Colonic mucosa (tissue), 4 donors: Measurements from ENCODE around the gene CPXM1. TPM values are rescaled to one million over a fixed set of nuclear protein-coding genes. Genes with fewer than 3 reads are reported as not detected.

Experiments
- DNase-seq: peaks from one replicate; pipeline ENCODE4 v3.0.0-alpha.2; 2020
- H3K27ac ChIP-seq: fragments of 200-600 bp; one replicate; pipeline ENCODE4 v1.8.0; 2021
- H3K27me3 ChIP-seq: fragments of 200-600 bp; one replicate; pipeline ENCODE4 v1.8.0; 2021
- H3K36me3 ChIP-seq: fragments of 200-600 bp; one replicate; pipeline ENCODE4 v1.8.0; 2021
- H3K4me1 ChIP-seq: fragments of 200-600 bp; one replicate; pipeline ENCODE4 v1.8.0; 2021; ENCODE audit warnings: mild to moderate bottlenecking
- H3K4me3 ChIP-seq: fragments of 200-600 bp; one replicate; pipeline ENCODE4 v1.8.0; 2021
- H3K9ac ChIP-seq, 2 donors: one replicate each; pipeline ENCODE4 v1.7.0; 2013; ENCODE audit warnings: control low read depth in 2 of 2, low read depth in 2 of 2, low read length in 2 of 2
- H3K9me3 ChIP-seq: fragments of 200-600 bp; one replicate; pipeline ENCODE4 v1.8.0; 2021
- intact Hi-C: fragments of 100-400 bp; cut with DNase I; formaldehyde crosslinking; loops from one replicate; pipeline ENCODE4 v1.14.1; 2022
- total RNA-seq, 2 donors: library from RNA; stranded (reverse); fragmentation: NEBNext Ultra II Directional in 1 of 2; extraction: Animal tissue kit (Norgen Biotek cat#: 25700) in 1 of 2; gene quantifications; one replicate each; pipeline ENCODE4 v1.2.1, GENCODE V29; 2021
- TF ChIP-seq, protein P1 (sequence below): fragments of 200-600 bp; IDR thresholded peaks from one replicate; pipeline ENCODE4 v1.8.0; 2022; ENCODE audit warnings: antibody characterized with exemption, mild to moderate bottlenecking
- donor health status: healthy.
- donor health status: DM: no; HTN: no; CAD: no.
- donor health status: DM: no; HTN: no; CAD: no.

Gene CPXM1
- total RNA-seq, 2 donors from 2014 or later, result 0.98 to 1.1 TPM

DNA sequence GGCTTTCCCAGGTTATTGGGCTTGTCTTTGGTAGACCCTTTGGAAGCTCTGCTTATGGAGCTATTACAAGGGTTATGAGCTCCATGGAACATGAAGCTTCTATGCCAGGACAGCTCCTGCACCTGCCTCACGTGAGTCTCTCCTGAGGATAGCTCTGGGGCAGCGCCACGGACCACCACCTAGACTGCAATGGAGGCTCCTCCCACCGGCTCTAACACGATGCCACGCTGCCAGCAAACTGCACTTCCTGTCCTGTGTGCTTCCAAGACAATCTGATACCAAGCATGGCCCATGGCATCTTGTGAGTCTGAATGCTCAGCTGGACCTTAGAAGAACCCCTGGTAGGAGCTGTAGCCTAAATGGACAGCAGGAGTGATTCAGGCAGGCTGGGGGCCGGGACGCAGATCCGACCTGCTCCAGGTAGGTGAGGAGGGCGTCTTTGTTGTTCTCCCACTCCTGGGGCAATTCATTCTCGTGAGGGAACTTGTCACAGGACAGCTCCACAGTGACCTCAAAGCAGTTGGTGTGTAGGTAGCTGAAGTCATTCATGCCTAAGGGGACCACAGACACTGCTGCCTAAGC is 5.5 kb downstream of the CPXM1 start:
- no peak overlapping the region for H3K27ac ChIP-seq
- no peak for DNase-seq
- TF ChIP-seq, protein P1, sequence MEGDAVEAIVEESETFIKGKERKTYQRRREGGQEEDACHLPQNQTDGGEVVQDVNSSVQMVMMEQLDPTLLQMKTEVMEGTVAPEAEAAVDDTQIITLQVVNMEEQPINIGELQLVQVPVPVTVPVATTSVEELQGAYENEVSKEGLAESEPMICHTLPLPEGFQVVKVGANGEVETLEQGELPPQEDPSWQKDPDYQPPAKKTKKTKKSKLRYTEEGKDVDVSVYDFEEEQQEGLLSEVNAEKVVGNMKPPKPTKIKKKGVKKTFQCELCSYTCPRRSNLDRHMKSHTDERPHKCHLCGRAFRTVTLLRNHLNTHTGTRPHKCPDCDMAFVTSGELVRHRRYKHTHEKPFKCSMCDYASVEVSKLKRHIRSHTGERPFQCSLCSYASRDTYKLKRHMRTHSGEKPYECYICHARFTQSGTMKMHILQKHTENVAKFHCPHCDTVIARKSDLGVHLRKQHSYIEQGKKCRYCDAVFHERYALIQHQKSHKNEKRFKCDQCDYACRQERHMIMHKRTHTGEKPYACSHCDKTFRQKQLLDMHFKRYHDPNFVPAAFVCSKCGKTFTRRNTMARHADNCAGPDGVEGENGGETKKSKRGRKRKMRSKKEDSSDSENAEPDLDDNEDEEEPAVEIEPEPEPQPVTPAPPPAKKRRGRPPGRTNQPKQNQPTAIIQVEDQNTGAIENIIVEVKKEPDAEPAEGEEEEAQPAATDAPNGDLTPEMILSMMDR, result no peak
- no peaks in the 10 kb centered on the region for H3K9me3 ChIP-seq
- intact Hi-C loops, result no loop called here
- H3K36me3 ChIP-seq, result no peaks in the 10 kb centered on the region
- no peak overlapping the region for H3K9ac ChIP-seq
- H3K27me3 ChIP-seq, result peaks cover 17% of the 10 kb centered on the region
- H3K4me3 ChIP-seq, result no peak overlapping the region
- H3K4me1 ChIP-seq, result no peaks in the 10 kb centered on the region

DNA sequence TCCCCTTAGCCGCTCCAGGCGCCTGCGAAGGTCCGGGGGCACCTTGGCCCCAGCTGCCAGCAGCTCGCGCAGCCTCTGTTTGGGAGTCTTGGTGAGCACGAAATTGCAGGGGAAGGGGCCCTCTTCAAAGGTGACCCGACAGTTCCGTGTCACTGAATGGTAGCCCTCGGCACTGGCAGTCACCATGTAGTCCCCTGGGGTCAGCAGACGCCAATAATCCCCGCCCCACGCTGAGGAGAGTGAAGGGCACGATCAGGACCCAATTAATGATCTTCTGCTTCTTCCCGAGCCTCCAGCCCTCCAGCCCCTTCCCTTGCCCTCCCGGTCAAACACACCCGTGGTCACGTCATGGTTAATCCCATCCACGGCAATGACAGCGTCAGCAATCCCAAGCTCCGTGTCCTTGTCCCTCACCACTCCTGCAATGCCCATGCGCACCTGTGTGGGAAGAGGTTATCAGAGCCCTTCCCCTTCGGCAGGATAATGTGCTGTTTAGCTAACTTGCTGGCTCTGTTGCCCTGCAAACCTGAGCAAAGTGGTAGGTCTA is 6.2 kb downstream of the CPXM1 start:
- DNase-seq, result no peak
- Histone ChIP-seq H3K27ac (no peak overlapping the region), H3K9ac (no peak overlapping the region), H3K27me3 (peaks cover 10% of the 10 kb centered on the region), H3K9me3 (no peaks in the 10 kb centered on the region), H3K4me3 (no peak overlapping the region), H3K4me1 (no peaks in the 10 kb centered on the region), H3K36me3 (no peaks in the 10 kb centered on the region)
- TF ChIP-seq, protein P1, result no peak
- intact Hi-C loops, result no loop called here

DNA sequence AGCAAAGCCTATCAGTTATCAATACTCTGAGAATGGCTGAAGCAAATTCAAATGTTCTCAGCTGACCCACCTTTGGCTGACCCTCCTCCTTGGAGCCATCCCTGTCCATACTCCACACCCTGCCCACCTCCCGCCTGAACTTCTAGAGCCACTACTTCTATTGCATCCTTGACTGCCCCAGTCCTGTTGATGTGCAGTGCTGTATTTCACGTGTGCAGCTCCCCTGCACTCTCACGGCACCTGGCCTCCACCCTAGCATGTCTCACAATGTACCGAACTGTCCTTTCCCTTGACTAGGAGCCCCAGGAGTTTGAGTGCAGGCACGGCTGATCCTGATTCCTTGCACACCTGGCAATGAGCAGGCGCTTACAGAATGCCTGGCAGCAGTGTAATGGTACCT is 7.0 kb downstream of the CPXM1 start:
- Histone ChIP-seq H3K9ac (no peak overlapping the region), H3K4me1 (no peaks in the 10 kb centered on the region), H3K4me3 (no peak overlapping the region), H3K9me3 (no peaks in the 10 kb centered on the region), H3K36me3 (no peaks in the 10 kb centered on the region), H3K27ac (no peak overlapping the region), H3K27me3 (peaks cover 3% of the 10 kb centered on the region)
- TF ChIP-seq, protein P1, result no peak
- intact Hi-C loops, result no loop called here
- no peak for DNase-seq

DNA sequence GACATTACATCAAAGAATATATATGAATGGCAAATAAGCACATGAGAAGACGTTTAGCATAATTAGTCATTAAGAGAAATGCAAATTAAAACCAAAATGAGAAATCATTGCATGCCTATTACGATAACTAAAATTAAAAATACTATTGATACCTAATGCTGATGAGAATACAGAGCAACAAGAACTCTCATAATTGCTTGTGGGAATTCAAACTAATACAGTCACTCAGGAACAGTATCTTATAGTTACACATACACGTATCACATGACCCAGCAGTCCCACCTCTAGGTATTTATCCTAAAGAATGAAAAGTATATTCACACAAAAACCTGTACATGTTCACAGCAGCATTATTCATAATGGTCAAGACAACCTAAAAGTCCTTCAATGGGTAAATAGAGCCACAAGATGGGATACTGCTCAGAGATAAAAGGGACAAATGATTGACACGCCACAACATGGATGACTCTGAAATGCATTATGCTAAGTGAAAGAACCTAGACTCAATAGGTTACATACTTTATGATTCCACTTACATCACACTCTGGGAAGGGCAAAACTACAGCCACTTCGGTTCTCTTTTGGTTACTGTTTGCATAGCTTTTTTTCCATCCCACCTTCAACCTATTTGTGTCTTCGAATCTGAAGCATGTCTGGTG is 16.4 kb downstream of the CPXM1 start:
- TF ChIP-seq, protein P1, result no peak
- intact Hi-C loops, result no loop called here
- H3K4me1 ChIP-seq, result no peaks in the 10 kb centered on the region
- no peak overlapping the region for H3K4me3 ChIP-seq
- no peaks in the 10 kb centered on the region for H3K36me3 ChIP-seq
- no peak overlapping the region for H3K9ac ChIP-seq
- H3K27ac ChIP-seq, result no peak overlapping the region
- DNase-seq, result no peak
- no peaks in the 10 kb centered on the region for H3K9me3 ChIP-seq
- no peaks in the 10 kb centered on the region for H3K27me3 ChIP-seq

DNA sequence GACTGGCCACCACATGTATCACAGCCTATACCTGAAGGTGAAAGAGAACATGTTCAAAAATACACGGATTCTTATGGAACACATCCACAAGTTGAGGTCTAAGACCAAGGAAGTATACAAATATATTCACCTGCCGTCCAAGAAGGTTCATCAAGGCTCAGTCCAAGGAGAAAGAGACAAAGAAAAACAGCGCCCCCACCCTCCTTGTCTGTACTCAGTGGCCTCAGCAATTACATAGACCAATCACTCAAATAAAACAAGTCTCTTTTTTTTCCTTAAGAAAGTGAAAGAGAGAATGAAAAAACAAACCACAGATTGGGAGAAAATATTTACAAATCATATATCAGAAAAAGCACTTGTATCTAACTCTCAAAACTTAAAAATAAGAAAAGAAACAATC is 19.5 kb downstream of the CPXM1 start:
- no peaks in the 10 kb centered on the region for H3K36me3 ChIP-seq
- no peak for DNase-seq
- H3K4me3 ChIP-seq, result no peak overlapping the region
- H3K9me3 ChIP-seq, result no peaks in the 10 kb centered on the region
- intact Hi-C loops, result no loop called here
- no peak overlapping the region for H3K27ac ChIP-seq
- H3K27me3 ChIP-seq, result no peaks in the 10 kb centered on the region
- TF ChIP-seq, protein P1, result no peak
- no peaks in the 10 kb centered on the region for H3K4me1 ChIP-seq
- H3K9ac ChIP-seq, result no peak overlapping the region
